OCI-LY7 (cell line): ENCODE results near the gene SSRP1. TPM values are rescaled to one million over a fixed set of nuclear protein-coding genes. Genes with fewer than 3 reads are reported as not detected.

Experiments
- BruUV-seq: library from RNA; stranded (reverse); fragments of 400-500 nt; replicated peaks from 2 replicates; lab custom pipeline; 2021; lab: Mats Ljungman, UMichigan
- CTCF ChIA-PET: fragments of 300-600 bp; sonication (Branson Sonifier 250); formaldehyde crosslinking; loops from one replicate; lab custom pipeline; 2022; ENCODE audit warnings: antibody characterized with exemption; ENCODE audit not compliant: unreplicated experiment; lab: Charles Lee
- POLR2A ChIA-PET: fragments of 300-600 bp; sonication (Branson Sonifier 250); formaldehyde crosslinking; loops from one replicate; lab custom pipeline; 2022; ENCODE audit warnings: antibody characterized with exemption; lab: Charles Lee
- DNase-seq: peaks from one replicate; pipeline ENCODE4 v3.0.0-alpha.2; 2015; ENCODE audit warnings: low spot score
- H2AFZ ChIP-seq: fragments of 200-600 bp; sonication (generic), shearing (Covaris generic); 2 replicates; pipeline ENCODE4 v1.6.1; 2014; ENCODE audit warnings: mild to moderate bottlenecking, antibody characterized with exemption, low read length, moderate library complexity
- H3K27ac ChIP-seq: fragments of 200-600 bp; sonication (generic); 2 replicates; pipeline ENCODE4 v1.5.1; 2014; ENCODE audit warnings: mixed run types, low read depth, mild to moderate bottlenecking, moderate library complexity, low read length, inconsistent platforms; ENCODE audit not compliant: poor library complexity, severe bottlenecking
- H3K36me3 ChIP-seq: fragments of 200-600 bp; sonication (generic); 2 replicates; pipeline ENCODE4 v1.6.1; 2014; ENCODE audit warnings: mild to moderate bottlenecking, antibody characterized with exemption, low read length, moderate library complexity, mixed read lengths; ENCODE audit not compliant: insufficient read depth
- H3K4me1 ChIP-seq: fragments of 200-600 bp; sonication (generic); 2 replicates; pipeline ENCODE4 v1.5.1; 2014; ENCODE audit warnings: mild to moderate bottlenecking, low read length; ENCODE audit not compliant: insufficient read depth, poor library complexity, severe bottlenecking
- H3K4me2 ChIP-seq: fragments of 200-600 bp; sonication (generic); 2 replicates; pipeline ENCODE4 v1.6.1; 2014; ENCODE audit warnings: mild to moderate bottlenecking, low read length
- H3K4me3 ChIP-seq: fragments of 200-600 bp; sonication (generic); 2 replicates; pipeline ENCODE4 v1.5.1; 2014; ENCODE audit warnings: mild to moderate bottlenecking, low read depth, low read length; ENCODE audit not compliant: poor library complexity, severe bottlenecking
- H3K79me2 ChIP-seq: fragments of 200-600 bp; sonication (generic); 2 replicates; pipeline ENCODE4 v1.6.1; 2016; ENCODE audit warnings: low read depth, mild to moderate bottlenecking, low read length, moderate library complexity, mixed read lengths; ENCODE audit not compliant: insufficient read depth
- H3K9me2 ChIP-seq: fragments of 200-600 bp; sonication (generic); 2 replicates; pipeline ENCODE4 v1.6.1; 2016; ENCODE audit warnings: mild to moderate bottlenecking, low read length, mixed read lengths; ENCODE audit not compliant: insufficient read depth
- H3K9me3 ChIP-seq: fragments of 200-600 bp; sonication (generic); 2 replicates; pipeline ENCODE4 v1.6.1; 2014; ENCODE audit warnings: mild to moderate bottlenecking, mixed run types, low read length, mixed read lengths
- H4K20me1 ChIP-seq: fragments of 200-600 bp; sonication (generic); 2 replicates; pipeline ENCODE4 v1.6.1; 2014; ENCODE audit warnings: mild to moderate bottlenecking, antibody characterized with exemption, low read length, moderate library complexity, mixed read lengths; ENCODE audit not compliant: insufficient read depth
- CTCF ChIP-seq: fragments of 200-600 bp; sonication (generic); conservative IDR thresholded peaks from 2 replicates; pipeline ENCODE4 v1.5.1; 2014; ENCODE audit warnings: mild to moderate bottlenecking, antibody characterized with exemption, low read length, moderate library complexity, mixed read lengths
- EZH2phosphoT487 ChIP-seq: fragments of 200-600 bp; sonication (generic); IDR thresholded peaks from 2 replicates; pipeline ENCODE4 v1.6.1; 2018; ENCODE audit warnings: low read depth, borderline replicate concordance, mild to moderate bottlenecking, mixed run types, antibody characterized with exemption, low read length, moderate library complexity, mixed read lengths
- intact Hi-C: fragments of 100-400 bp; cut with micrococcal nuclease; formaldehyde crosslinking; loops from one replicate; pipeline ENCODE4 v1.10.0; 2022; ENCODE audit not compliant: unreplicated experiment
- total RNA-seq, 2 experiments: library from RNA; depleted of rRNA in 1 of 2; stranded (reverse); fragments of >200 nt in 1 of 2; shearing (Covaris generic) in 1 of 2; gene quantifications; 2 replicates each; pipeline ENCODE4 v1.2.3, GENCODE V29; 2014 to 2022

Gene SSRP1
- total RNA-seq, 2 experiments from 2014 or later = 146 to 221 TPM

GRCh38 chr11:57379732-57380131 lies 44.0 kb upstream of the SSRP1 start:
- POLR2A ChIA-PET = interaction anchor here (0.5 kb wide), 1 partner anchor 324 kb away, joined by 3 read pairs; no protein-coding TSS in a partner anchor

GRCh38 chr11:57378186-57378585 lies 42.5 kb upstream of the SSRP1 start:
- no peak overlapping the region for H3K4me3 ChIP-seq
- intact Hi-C loops = no loop called here
- TF ChIP-seq CTCF = no peak
- TF ChIP-seq EZH2phosphoT487 = no peak
- H2AFZ ChIP-seq = no peak overlapping the region
- POLR2A ChIA-PET = interaction anchor here (0.8 kb wide), 1 partner anchor 177 kb away, joined by 6 read pairs; no protein-coding TSS in a partner anchor
- H4K20me1 ChIP-seq = no peaks in the 10 kb centered on the region
- DNase-seq = no peak
- CTCF ChIA-PET = no interaction called here
- no peaks in the 10 kb centered on the region for H3K79me2 ChIP-seq
- no peaks in the 10 kb centered on the region for H3K36me3 ChIP-seq
- H3K9me2 ChIP-seq = no peaks in the 10 kb centered on the region
- H3K27ac ChIP-seq = no peak overlapping the region
- BruUV-seq = no TSS peak
- no peaks in the 10 kb centered on the region for H3K4me1 ChIP-seq
- no peak overlapping the region for H3K4me2 ChIP-seq
- no peaks in the 10 kb centered on the region for H3K9me3 ChIP-seq

More at GRCh38 chr11:57379732-57380131, 44.0 kb upstream of the SSRP1 start:
- H4K20me1 ChIP-seq = no peaks in the 10 kb centered on the region
- H3K27ac ChIP-seq = no peak overlapping the region
- H3K4me1 ChIP-seq = no peaks in the 10 kb centered on the region
- H3K9me2 ChIP-seq = no peaks in the 10 kb centered on the region
- no peaks in the 10 kb centered on the region for H3K79me2 ChIP-seq
- H2AFZ ChIP-seq = no peak overlapping the region
- no peaks in the 10 kb centered on the region for H3K9me3 ChIP-seq
- no peak overlapping the region for H3K4me2 ChIP-seq
- no peaks in the 10 kb centered on the region for H3K36me3 ChIP-seq
- BruUV-seq = no TSS peak
- CTCF ChIA-PET = no interaction called here
- TF ChIP-seq EZH2phosphoT487 (no peak), CTCF (no peak)
- intact Hi-C loops = no loop called here
- DNase-seq = no peak
- H3K4me3 ChIP-seq = no peak overlapping the region

- intact Hi-C loops = no loop called here
- no peak overlapping the region for H3K27ac ChIP-seq
- H3K4me3 ChIP-seq = no peak overlapping the region
- no peaks in the 10 kb centered on the region for H4K20me1 ChIP-seq
- ChIA-PET POLR2A (no interaction called here), CTCF (no interaction called here)
- TF ChIP-seq EZH2phosphoT487 (no peak), CTCF (no peak)
- no peaks in the 10 kb centered on the region for H3K9me2 ChIP-seq
- H3K36me3 ChIP-seq = no peaks in the 10 kb centered on the region
- no peaks in the 10 kb centered on the region for H3K79me2 ChIP-seq
- BruUV-seq = no TSS peak
- no peak overlapping the region for H2AFZ ChIP-seq
- H3K9me3 ChIP-seq = no peaks in the 10 kb centered on the region
- no peak for DNase-seq
- H3K4me2 ChIP-seq = no peak overlapping the region
- H3K4me1 ChIP-seq = no peaks in the 10 kb centered on the region
Observed at GRCh38 chr11:57377107-57377506, 41.4 kb upstream of the SSRP1 start.
